Bronchial epithelial cell (primary cell): ENCODE data around the gene FEN1. TPM values are rescaled to one million over a fixed set of nuclear protein-coding genes. Genes with fewer than 3 reads are reported as not detected.
A peak's percentile ranks its signal among the peaks of the same experiment; 100 is the strongest.

Experiments
- DNase-seq: peaks from one replicate; pipeline ENCODE4 v3.0.0-alpha.2; 2010; ENCODE audit warnings: low read depth
- FAIRE-seq: peaks from 2 replicates; lab custom pipeline; 2011; peaks lifted over from hg19 to GRCh38; lab: Jason Lieb, UNC
- H3K27me3 ChIP-seq: 2 replicates; pipeline ENCODE4 v1.5.1; 2011; ENCODE audit warnings: low read length; ENCODE audit not compliant: control insufficient read depth, insufficient read depth
- H3K36me3 ChIP-seq: 2 replicates; pipeline ENCODE4 v1.5.1; 2011; ENCODE audit warnings: low read length; ENCODE audit not compliant: control insufficient read depth, insufficient read depth
- H3K4me3 ChIP-seq: 2 replicates; pipeline ENCODE4 v1.5.1; 2011; ENCODE audit warnings: mild to moderate bottlenecking, low read depth, low read length, control low read depth
- total RNA-seq: library from RNA; depleted of rRNA; stranded (reverse); fragments of >200 nt; gene quantifications from 2 replicates; pipeline ENCODE4 v1.2.1, GENCODE V29; 2014
- TF ChIP-seq, protein P1 (sequence below): IDR thresholded peaks from 2 replicates; pipeline ENCODE4 v1.5.1; 2011; ENCODE audit warnings: mild to moderate bottlenecking, moderate library complexity, low read length, control low read depth, inconsistent platforms; ENCODE audit not compliant: insufficient read depth, severe bottlenecking

The FEN1 gene
- total RNA-seq, 1 donor from 2014 or later = 9.7 TPM

DNA sequence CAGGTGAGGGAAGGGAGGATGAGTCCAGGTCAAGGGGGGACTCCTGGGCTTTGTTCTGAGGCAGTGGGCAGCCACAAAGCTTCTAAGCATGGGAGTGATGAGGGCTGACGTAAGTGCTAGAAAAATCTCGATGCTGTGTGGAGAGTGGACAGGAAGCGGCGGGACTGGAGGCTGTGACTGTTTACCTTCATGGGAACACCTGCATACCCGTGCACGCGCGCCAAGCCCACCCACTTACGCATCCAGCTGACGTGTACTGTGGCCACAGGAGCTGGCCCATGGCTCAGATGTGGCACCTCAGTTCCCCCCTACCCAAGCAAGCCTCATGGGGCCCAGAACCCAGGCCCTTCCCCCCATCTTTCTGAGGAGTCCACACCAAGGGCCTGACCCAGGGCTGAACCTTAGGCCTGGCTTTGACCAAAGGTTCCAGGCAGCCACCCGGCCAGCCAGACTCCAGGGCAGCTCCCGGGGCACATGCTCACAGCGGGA, 26.3 kb upstream of the FEN1 start:
- FAIRE-seq (no peak), DNase-seq (peak; percentile 25)
- no peaks in the 10 kb centered on the region for H3K36me3 ChIP-seq
- no peaks in the 10 kb centered on the region for H3K27me3 ChIP-seq
- TF ChIP-seq, protein P1, sequence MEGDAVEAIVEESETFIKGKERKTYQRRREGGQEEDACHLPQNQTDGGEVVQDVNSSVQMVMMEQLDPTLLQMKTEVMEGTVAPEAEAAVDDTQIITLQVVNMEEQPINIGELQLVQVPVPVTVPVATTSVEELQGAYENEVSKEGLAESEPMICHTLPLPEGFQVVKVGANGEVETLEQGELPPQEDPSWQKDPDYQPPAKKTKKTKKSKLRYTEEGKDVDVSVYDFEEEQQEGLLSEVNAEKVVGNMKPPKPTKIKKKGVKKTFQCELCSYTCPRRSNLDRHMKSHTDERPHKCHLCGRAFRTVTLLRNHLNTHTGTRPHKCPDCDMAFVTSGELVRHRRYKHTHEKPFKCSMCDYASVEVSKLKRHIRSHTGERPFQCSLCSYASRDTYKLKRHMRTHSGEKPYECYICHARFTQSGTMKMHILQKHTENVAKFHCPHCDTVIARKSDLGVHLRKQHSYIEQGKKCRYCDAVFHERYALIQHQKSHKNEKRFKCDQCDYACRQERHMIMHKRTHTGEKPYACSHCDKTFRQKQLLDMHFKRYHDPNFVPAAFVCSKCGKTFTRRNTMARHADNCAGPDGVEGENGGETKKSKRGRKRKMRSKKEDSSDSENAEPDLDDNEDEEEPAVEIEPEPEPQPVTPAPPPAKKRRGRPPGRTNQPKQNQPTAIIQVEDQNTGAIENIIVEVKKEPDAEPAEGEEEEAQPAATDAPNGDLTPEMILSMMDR = no peak
- no peak overlapping the region for H3K4me3 ChIP-seq

DNA sequence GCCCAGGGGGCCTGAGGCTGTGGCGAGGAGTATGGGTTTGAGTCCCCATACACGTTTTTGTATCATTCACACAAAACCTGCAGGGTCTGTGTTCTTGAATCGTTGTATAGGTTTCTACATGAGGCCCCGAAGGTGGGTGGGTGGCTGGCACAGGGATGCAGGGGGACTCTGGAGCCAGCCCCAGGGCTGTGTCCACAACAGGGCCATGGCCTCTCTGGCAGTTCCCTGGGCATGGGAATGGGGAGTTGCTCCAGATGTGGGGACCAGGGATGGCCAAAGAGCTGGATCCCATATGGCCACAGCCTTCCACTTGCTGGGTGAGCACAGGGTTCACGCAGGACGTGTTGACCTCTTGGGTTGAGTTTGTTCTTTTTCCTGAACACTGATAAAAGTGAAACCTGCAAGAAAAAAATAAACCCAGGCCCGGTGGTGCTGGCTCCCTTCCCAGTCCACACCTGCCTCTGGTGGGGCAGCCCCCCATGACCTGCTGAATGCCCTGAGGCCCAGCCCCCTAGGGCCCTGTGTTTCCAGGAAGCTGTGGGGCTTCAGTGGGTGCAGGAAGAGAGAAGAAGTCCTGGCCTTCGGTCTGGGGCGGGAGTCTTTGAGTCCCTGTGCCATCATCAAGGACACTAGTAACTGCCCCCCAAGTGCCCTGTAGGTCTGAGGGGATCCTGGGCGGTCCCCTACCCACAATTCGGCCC, 24.2 kb upstream of the FEN1 start:
- no peak for DNase-seq
- TF ChIP-seq, protein P1 = no peak
- H3K27me3 ChIP-seq = no peaks in the 10 kb centered on the region
- no peak for FAIRE-seq
- no peak overlapping the region for H3K4me3 ChIP-seq
- no peaks in the 10 kb centered on the region for H3K36me3 ChIP-seq

DNA sequence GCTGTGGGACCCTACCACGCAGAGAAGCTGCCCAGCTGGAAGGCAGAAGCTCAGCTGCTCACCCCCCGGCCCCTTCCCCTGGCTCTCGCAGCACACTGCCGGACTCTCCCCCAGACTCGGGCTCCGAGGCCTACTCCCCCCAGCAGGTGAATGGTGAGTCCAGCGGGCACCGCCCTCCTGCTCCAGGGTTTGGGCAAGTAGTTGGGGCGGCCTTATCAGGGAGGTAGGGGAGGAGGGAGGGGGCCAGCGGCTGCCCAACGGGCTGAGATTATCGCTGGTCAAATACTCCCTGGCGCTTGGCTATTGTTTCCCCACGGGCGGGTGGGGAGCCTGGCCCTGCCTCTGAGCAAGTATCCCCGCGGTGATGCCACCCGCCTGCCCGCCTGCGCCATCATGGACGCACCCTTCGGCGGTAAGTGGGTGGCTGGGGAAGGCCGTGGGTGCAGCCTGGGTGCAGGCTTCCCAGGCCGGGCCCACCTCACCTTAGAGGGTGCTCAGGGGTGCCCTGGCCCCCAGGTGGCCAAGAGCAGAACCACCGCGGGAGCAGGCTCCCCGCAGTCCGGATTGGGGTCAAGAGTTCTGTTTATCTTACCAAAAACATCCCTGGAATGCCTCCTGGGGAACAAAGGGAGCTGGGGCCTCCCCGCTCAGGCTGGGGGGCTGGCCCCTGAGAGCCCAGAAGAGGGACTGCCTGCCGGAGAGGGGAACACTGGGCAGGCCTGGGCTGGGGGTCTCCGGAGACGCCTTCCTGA, 23.4 kb upstream of the FEN1 start:
- H3K4me3 ChIP-seq = no peak overlapping the region
- TF ChIP-seq, protein P1 = no peak
- no peak for DNase-seq
- H3K36me3 ChIP-seq = no peaks in the 10 kb centered on the region
- FAIRE-seq = no peak
- H3K27me3 ChIP-seq = no peaks in the 10 kb centered on the region

DNA sequence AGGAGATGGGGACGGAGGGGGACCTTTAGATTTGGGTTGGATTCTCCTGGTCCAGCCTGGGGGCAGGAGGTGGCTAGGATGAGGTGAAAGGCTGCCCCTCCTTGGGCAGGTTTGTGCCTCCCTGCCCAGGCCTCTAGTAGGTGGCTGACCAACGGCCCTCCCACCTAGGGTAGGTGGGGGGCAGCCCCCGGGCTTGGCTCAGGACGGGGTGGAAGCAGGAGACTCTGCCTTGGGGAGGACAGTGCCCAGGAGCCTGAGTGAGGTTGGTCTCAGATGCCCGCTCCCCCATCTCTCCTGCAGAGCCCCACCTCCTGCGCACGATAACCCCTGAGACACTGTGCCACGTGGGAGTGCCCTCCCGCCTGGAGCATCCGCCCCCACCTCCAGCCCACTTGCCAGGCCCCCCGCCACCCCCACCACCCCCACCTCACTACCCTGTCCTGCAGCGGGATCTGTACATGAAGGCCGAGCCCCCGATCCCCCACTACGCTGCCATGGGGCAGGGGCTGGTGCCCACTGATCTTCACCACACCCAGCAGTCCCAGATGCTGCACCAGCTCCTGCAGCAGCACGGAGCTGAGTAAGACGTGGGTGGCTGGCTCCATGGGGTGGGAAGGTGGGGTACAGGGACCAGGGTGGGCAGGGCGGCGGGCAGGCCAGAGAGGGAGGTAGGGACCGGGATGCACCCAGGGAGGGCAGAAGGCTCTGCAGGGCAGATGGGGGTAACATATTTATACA, 22.6 kb upstream of the FEN1 start:
- Histone ChIP-seq H3K27me3 (no peaks in the 10 kb centered on the region), H3K36me3 (no peaks in the 10 kb centered on the region), H3K4me3 (no peak overlapping the region)
- TF ChIP-seq, protein P1 = no peak
- DNase-seq = no peak
- FAIRE-seq = no peak

DNA sequence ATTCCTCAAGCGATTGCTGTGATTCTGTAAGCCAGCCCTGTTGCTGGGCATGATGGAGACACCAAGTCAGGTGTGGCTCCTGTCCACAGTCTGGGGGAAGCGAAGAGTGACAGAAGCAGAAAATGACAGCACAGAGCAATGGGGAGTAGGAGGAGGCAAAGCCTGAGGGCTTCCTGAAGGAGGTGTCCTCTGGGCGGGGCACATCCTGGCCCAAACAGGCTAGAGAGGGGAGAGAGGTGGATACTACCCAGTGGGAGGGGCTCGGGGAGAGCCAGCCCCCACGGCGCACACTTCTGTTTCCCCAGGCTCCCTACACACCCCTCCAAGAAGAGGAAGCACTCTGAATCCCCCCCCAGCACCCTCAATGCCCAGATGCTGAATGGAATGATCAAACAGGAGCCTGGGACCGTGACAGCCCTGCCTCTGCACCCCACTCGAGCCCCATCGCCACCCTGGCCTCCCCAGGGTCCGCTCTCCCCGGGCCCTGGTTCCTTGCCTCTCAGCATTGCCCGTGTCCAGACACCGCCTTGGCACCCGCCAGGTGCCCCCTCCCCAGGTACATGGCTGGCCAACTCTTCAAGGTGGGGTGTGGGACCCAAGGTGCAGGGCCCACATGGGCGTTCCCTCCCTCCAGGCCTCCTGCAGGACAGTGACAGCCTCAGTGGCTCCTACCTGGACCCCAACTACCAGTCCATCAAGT, 21.4 kb upstream of the FEN1 start:
- FAIRE-seq = no peak
- TF ChIP-seq, protein P1 = no peak
- no peak for DNase-seq

More for the DNA sequence above, 21.4 kb upstream of the FEN1 start:
- Histone ChIP-seq H3K36me3 (no peaks in the 10 kb centered on the region), H3K4me3 (no peak overlapping the region), H3K27me3 (no peaks in the 10 kb centered on the region)
